GM20431 (cell line): ENCODE data around the gene MMAA.

Source experiments
- in situ Hi-C: fragments of 300-500 bp; cut with MseI, MboI; formaldehyde crosslinking; loops from one replicate; pipeline ENCODE4 v1.15.0; 2020; ENCODE audit warnings: low sequenced_read_pairs; ENCODE audit not compliant: unreplicated experiment

The MMAA gene

GRCh38 chr4:145697332-145697731 is 78.1 kb downstream of the MMAA start:
- in situ Hi-C loops, result no loop called here

- in situ Hi-C loops, result no loop called here
These were observed 79.3 kb downstream of the MMAA start for GRCh38 chr4:145698507-145698906.

- in situ Hi-C loops, result no loop called here
These were observed 84.8 kb downstream of the MMAA start for GRCh38 chr4:145703850-145704497.

GRCh38 chr4:145709336-145709735 is 90.2 kb downstream of the MMAA start:
- in situ Hi-C loops, result no loop called here
